ENCODE results near the gene SPPL2B. TPM values are rescaled to one million over a fixed set of nuclear protein-coding genes. Genes with fewer than 3 reads are reported as not detected.
A peak's percentile ranks its signal among the peaks of the same experiment; 100 is the strongest.
"Not testable (repeated sequence)": the region's sequence is repeated elsewhere in the genome, so short reads cannot be mapped to it uniquely, and the experiment has no call there.

SPPL2B gene
- total RNA-seq, 1 experiment from 2014 or later = 73.7 TPM

DNA sequence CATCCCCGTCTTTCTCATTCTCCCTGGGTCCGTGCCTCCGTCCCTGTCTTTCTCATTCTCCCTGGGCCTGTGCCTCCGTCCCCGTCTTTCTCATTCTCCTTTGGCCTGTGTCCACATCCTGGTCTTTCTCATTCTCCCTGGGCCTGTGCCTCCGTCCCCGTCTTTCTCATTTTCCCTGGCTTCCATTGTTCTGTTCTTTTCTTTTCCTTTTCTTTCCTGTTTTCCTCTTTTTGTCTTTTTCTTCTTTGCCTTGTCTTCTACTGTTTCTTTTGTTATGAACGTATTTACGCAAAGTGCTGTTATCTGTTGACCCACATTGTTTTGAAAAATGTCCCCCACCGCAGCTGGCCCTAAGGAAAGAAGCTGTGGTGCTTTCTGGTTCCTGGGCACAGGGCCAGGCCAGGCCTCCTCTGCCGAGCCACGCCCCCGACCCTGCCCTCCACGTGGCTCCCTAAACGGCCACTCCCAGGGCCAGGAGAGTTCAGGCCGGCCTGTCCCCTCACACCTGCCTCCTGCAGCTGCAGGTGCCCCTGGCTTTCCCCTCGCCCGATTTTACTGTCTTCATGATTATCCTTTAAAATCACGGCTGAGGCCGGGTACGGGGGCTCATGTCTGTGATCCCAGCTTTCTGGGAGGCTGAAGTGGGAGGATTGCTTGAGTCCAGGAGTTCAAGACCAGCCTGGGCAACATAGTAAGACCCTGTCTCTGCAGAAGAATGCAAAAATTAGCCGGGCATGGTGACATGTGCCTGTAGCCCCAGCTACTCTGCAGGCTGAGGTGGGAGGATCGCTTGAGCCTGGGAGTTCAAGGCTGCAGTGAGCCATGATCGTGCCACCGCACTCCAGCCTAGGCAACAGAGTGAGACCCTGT, 17.5 kb downstream of the SPPL2B start:
- TF ChIP-seq, protein P1, sequence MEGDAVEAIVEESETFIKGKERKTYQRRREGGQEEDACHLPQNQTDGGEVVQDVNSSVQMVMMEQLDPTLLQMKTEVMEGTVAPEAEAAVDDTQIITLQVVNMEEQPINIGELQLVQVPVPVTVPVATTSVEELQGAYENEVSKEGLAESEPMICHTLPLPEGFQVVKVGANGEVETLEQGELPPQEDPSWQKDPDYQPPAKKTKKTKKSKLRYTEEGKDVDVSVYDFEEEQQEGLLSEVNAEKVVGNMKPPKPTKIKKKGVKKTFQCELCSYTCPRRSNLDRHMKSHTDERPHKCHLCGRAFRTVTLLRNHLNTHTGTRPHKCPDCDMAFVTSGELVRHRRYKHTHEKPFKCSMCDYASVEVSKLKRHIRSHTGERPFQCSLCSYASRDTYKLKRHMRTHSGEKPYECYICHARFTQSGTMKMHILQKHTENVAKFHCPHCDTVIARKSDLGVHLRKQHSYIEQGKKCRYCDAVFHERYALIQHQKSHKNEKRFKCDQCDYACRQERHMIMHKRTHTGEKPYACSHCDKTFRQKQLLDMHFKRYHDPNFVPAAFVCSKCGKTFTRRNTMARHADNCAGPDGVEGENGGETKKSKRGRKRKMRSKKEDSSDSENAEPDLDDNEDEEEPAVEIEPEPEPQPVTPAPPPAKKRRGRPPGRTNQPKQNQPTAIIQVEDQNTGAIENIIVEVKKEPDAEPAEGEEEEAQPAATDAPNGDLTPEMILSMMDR (conservative IDR thresholded peaks at IDR 0.05) = no peak
- peak overlapping the region in 2 of 3 experiments; percentile 30 to 70; a peak in 4 of 7 replicates for H3K27ac Mint-ChIP-seq
- no peaks in the 10 kb centered on the region for H3K23me2 ChIP-seq (ENCODE audit: insufficient read length, low read depth, low read length, poor library complexity, severe bottlenecking)
- no peaks in the 10 kb centered on the region for H3K79me2 ChIP-seq (ENCODE audit: insufficient read depth, low read length)
- no peak overlapping the region for H4K8ac ChIP-seq (replicated peaks; ENCODE audit: insufficient read length, low read depth, low read length)
- no peak overlapping the region for H2BK15ac ChIP-seq (ENCODE audit: low read depth, low read length)
- DNase-seq = peak; percentile 42
- no peak overlapping the region for H2BK20ac ChIP-seq (ENCODE audit: low read depth, low read length, poor library complexity, severe bottlenecking)
- H3K18ac ChIP-seq (ENCODE audit: insufficient read length, low read depth, low read length) = no peak overlapping the region
- no peaks in the 10 kb centered on the region for H3K27me3 Mint-ChIP-seq (ENCODE audit: low read depth)
- H3K9me3 Mint-ChIP-seq = no peaks in the 10 kb centered on the region
- no peak overlapping the region for H3K56ac ChIP-seq (ENCODE audit: insufficient read length, low read depth, low read length)
- WGBS (ENCODE audit: extremely low coverage, insufficient read length, low lambda C conversion rate) = no CpG with 5 or more reads among the region's 25 CpGs
- no peaks in the 10 kb centered on the region for H3K9me3 ChIP-seq (ENCODE audit: control insufficient read depth, low read depth, low read length)
- no peak overlapping the region for H4K5ac ChIP-seq (ENCODE audit: insufficient read length, low read depth, low read length)
- no peak overlapping the region for H3K23ac ChIP-seq (ENCODE audit: insufficient read length, low read depth, low read length)
- H2AK5ac ChIP-seq (ENCODE audit: insufficient read length, low read length) = no peak overlapping the region
- no peak overlapping the region for H3K4ac ChIP-seq (ENCODE audit: low read depth, low read length)
- no peak overlapping the region for H3K27ac ChIP-seq (ENCODE audit: insufficient read length, low read depth, low read length)
- no peak overlapping the region for H3K9ac ChIP-seq (ENCODE audit: extremely low read depth, insufficient read length, low read length)
- no peak overlapping the region for H4K91ac ChIP-seq (ENCODE audit: insufficient read length, low read depth, low read length)
- no peak overlapping the region for H3K14ac ChIP-seq (ENCODE audit: insufficient read depth, low read length)
- no peaks in the 10 kb centered on the region for H3K4me1 ChIP-seq (ENCODE audit: insufficient read depth, low read length)
- no peak overlapping the region for H3T11ph ChIP-seq (ENCODE audit: low read length)
- H3K36me3 Mint-ChIP-seq (ENCODE audit: insufficient read depth in 1 of 3, low read depth in 3 of 3) = peaks cover 0 to 14% (median 11%) of the 10 kb centered on the region in 3 experiments; a peak in 4 of 7 replicates
- no peak overlapping the region for H2BK12ac ChIP-seq (ENCODE audit: insufficient read length, low read depth, low read length)
- no peak overlapping the region for H2AFZ ChIP-seq (ENCODE audit: low read length)
- H2BK5ac ChIP-seq (ENCODE audit: insufficient read length, low read length) = no peak overlapping the region
- no peak overlapping the region for H3K4me3 Mint-ChIP-seq
- no peaks in the 10 kb centered on the region for H3K79me1 ChIP-seq (ENCODE audit: insufficient read depth, low read depth, low read length, poor library complexity, severe bottlenecking)
- H4K20me1 ChIP-seq (ENCODE audit: control insufficient read depth, insufficient read depth, insufficient read length) = no peaks in the 10 kb centered on the region
- H2BK120ac ChIP-seq (ENCODE audit: low read depth, low read length, poor library complexity, severe bottlenecking) = no peak overlapping the region
- peaks cover 3 to 5% of the 10 kb centered on the region in 2 experiments for H3K4me1 Mint-ChIP-seq
- no peaks in the 10 kb centered on the region for H3K27me3 ChIP-seq (ENCODE audit: insufficient read depth, low read length)
- no peak overlapping the region for H3K4me2 ChIP-seq (ENCODE audit: insufficient read depth, insufficient read length, low read length)

DNA sequence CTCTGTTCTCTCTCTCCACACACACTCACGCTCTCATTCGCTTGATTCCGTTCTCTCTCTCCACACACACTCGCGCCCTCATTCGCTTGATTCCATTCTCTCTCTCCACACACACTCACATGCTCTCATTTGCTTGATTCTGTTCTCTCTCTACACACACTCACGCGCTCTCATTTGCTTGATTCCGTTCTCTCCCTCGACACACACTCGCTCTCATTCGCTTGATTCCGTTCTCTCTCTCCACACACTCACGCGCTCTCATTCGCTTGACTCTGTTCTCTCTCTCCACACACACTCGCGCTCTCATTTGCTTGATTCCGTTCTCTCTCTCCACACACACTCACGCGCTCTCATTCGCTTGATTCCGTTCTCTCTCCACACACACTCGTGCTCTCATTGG, 21.3 kb downstream of the SPPL2B start:
- not testable (repeated sequence) for H3K4me1 ChIP-seq (ENCODE audit: insufficient read depth, low read length); H3K4me3 Mint-ChIP-seq; H3T11ph ChIP-seq (ENCODE audit: low read length); H3K23ac ChIP-seq (ENCODE audit: insufficient read length, low read depth, low read length); H3K27me3 Mint-ChIP-seq (ENCODE audit: low read depth); H2BK12ac ChIP-seq (ENCODE audit: insufficient read length, low read depth, low read length); H2AK5ac ChIP-seq (ENCODE audit: insufficient read length, low read length); H3K18ac ChIP-seq (ENCODE audit: insufficient read length, low read depth, low read length); H3K56ac ChIP-seq (ENCODE audit: insufficient read length, low read depth, low read length); DNase-seq; H3K23me2 ChIP-seq (ENCODE audit: insufficient read length, low read depth, low read length, poor library complexity, severe bottlenecking); H2BK120ac ChIP-seq (ENCODE audit: low read depth, low read length, poor library complexity, severe bottlenecking); H4K8ac ChIP-seq (replicated peaks; ENCODE audit: insufficient read length, low read depth, low read length); H3K4me2 ChIP-seq (ENCODE audit: insufficient read depth, insufficient read length, low read length); H3K9me3 Mint-ChIP-seq; H2BK15ac ChIP-seq (ENCODE audit: low read depth, low read length); H4K20me1 ChIP-seq (ENCODE audit: control insufficient read depth, insufficient read depth, insufficient read length); H3K4me1 Mint-ChIP-seq; H3K36me3 Mint-ChIP-seq (ENCODE audit: insufficient read depth in 1 of 3, low read depth in 3 of 3); H4K91ac ChIP-seq (ENCODE audit: insufficient read length, low read depth, low read length); H3K27ac Mint-ChIP-seq; H3K79me2 ChIP-seq (ENCODE audit: insufficient read depth, low read length); H3K14ac ChIP-seq (ENCODE audit: insufficient read depth, low read length); H4K5ac ChIP-seq (ENCODE audit: insufficient read length, low read depth, low read length); H2BK5ac ChIP-seq (ENCODE audit: insufficient read length, low read length); H3K27ac ChIP-seq (ENCODE audit: insufficient read length, low read depth, low read length); H3K4ac ChIP-seq (ENCODE audit: low read depth, low read length); H3K9me3 ChIP-seq (ENCODE audit: control insufficient read depth, low read depth, low read length); H2BK20ac ChIP-seq (ENCODE audit: low read depth, low read length, poor library complexity, severe bottlenecking); H3K9ac ChIP-seq (ENCODE audit: extremely low read depth, insufficient read length, low read length); H3K27me3 ChIP-seq (ENCODE audit: insufficient read depth, low read length); H2AFZ ChIP-seq (ENCODE audit: low read length); H3K79me1 ChIP-seq (ENCODE audit: insufficient read depth, low read depth, low read length, poor library complexity, severe bottlenecking)
- WGBS (ENCODE audit: extremely low coverage, insufficient read length, low lambda C conversion rate) = 96% methylated on average over 19 of the region's 24 CpGs

All from H9 (cell line).